22Rv1 (cell line): Measurements from ENCODE around the gene SH3TC1.

Source experiments
- ZFX ChIP-seq: fragments of 450-650 bp; IDR thresholded peaks from 2 replicates; pipeline ENCODE4 v1.6.1; 2017; ENCODE audit warnings: antibody characterized with exemption, borderline replicate concordance
- TF ChIP-seq, protein P1 (sequence below): fragments of 450-650 bp; IDR thresholded peaks from 2 replicates; pipeline ENCODE4 v1.5.1; 2017; ENCODE audit warnings: mild to moderate bottlenecking

GRCh38 chr4:8242782-8243560 is 43.9 kb downstream of the SH3TC1 start:
- TF ChIP-seq, protein P1, sequence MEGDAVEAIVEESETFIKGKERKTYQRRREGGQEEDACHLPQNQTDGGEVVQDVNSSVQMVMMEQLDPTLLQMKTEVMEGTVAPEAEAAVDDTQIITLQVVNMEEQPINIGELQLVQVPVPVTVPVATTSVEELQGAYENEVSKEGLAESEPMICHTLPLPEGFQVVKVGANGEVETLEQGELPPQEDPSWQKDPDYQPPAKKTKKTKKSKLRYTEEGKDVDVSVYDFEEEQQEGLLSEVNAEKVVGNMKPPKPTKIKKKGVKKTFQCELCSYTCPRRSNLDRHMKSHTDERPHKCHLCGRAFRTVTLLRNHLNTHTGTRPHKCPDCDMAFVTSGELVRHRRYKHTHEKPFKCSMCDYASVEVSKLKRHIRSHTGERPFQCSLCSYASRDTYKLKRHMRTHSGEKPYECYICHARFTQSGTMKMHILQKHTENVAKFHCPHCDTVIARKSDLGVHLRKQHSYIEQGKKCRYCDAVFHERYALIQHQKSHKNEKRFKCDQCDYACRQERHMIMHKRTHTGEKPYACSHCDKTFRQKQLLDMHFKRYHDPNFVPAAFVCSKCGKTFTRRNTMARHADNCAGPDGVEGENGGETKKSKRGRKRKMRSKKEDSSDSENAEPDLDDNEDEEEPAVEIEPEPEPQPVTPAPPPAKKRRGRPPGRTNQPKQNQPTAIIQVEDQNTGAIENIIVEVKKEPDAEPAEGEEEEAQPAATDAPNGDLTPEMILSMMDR, result no peak
- no peak for TF ChIP-seq ZFX
